ENCODE measurements around the gene TOR4A. TPM values are rescaled to one million over a fixed set of nuclear protein-coding genes. Genes with fewer than 3 reads are reported as not detected.
A peak's percentile ranks its signal among the peaks of the same experiment; 100 is the strongest.

The TOR4A gene
- total and polyA plus RNA-seq, 5 donors = 6.2 to 17.2 (median 12.9) TPM

GRCh38 chr9:137247135-137247915, 30.2 kb upstream of the TOR4A start:
- ATAC-seq = no peak
- peaks cover 5% of the 10 kb centered on the region for H3K4me1 ChIP-seq (ENCODE audit: control insufficient read depth, insufficient read depth, low read length)

GRCh38 chr9:137247916-137248175, 29.7 kb upstream of the TOR4A start:
- Histone ChIP-seq H3K9me3 (ENCODE audit: control insufficient read depth, low read length) (no peaks in the 10 kb centered on the region), H3K4me3 (ENCODE audit: low read length) (no peak overlapping the region), H3K27me3 (ENCODE audit: control insufficient read depth, insufficient read depth) (no peaks in the 10 kb centered on the region), H3K27ac (ENCODE audit: low read length) (no peak overlapping the region), H3K4me1 (ENCODE audit: control insufficient read depth, insufficient read depth, low read length) (peaks cover 4% of the 10 kb centered on the region)
- 81% methylated on average over 6 of the region's 6 CpGs for WGBS
- ATAC-seq (no peak), DNase-seq (no peak)
- intact Hi-C loops (cut with DNase I) = loop anchor here in 1 of 4 donors (10.0 kb wide), 1 partner anchor 1203 kb away; no protein-coding TSS in a partner anchor

More at GRCh38 chr9:137247135-137247915, 30.2 kb upstream of the TOR4A start:
- DNase-seq = no peak
- H3K4me3 ChIP-seq (ENCODE audit: low read length) = no peak overlapping the region
- WGBS = 73% methylated on average over 20 of the region's 20 CpGs
- H3K9me3 ChIP-seq (ENCODE audit: control insufficient read depth, low read length) = no peaks in the 10 kb centered on the region
- intact Hi-C loops (cut with DNase I) = loop anchor here in 1 of 4 donors (10.0 kb wide), 1 partner anchor 1203 kb away; no protein-coding TSS in a partner anchor
- peak overlapping the region; percentile 22 for H3K27ac ChIP-seq (ENCODE audit: low read length)
- H3K27me3 ChIP-seq (ENCODE audit: control insufficient read depth, insufficient read depth) = no peaks in the 10 kb centered on the region

GRCh38 chr9:137250329-137251193, 27.0 kb upstream of the TOR4A start:
- H3K4me1 ChIP-seq (ENCODE audit: control insufficient read depth, insufficient read depth, low read length) = peaks cover 7% of the 10 kb centered on the region
- no peaks in the 10 kb centered on the region for H3K27me3 ChIP-seq (ENCODE audit: control insufficient read depth, insufficient read depth)
- no peaks in the 10 kb centered on the region for H3K9me3 ChIP-seq (ENCODE audit: control insufficient read depth, low read length)
- DNase-seq (no peak), ATAC-seq (peak in 1 of 2 donors; percentile 1)
- intact Hi-C loops (cut with DNase I) = no loop called here
- 46% methylated on average over 18 of the region's 18 CpGs for WGBS
- peak overlapping the region; percentile 30 for H3K27ac ChIP-seq (ENCODE audit: low read length)
- H3K4me3 ChIP-seq (ENCODE audit: low read length) = no peak overlapping the region

GRCh38 chr9:137251194-137251461, 26.4 kb upstream of the TOR4A start, which contains the start of gene STPG3:
Gene STPG3, plus strand, starts transcription at chr9:137251286. Its CDS starts 1 bp downstream, at chr9:137251287.
- Histone ChIP-seq H3K4me1 (ENCODE audit: control insufficient read depth, insufficient read depth, low read length) (peaks cover 7% of the 10 kb centered on the region), H3K27me3 (ENCODE audit: control insufficient read depth, insufficient read depth) (no peaks in the 10 kb centered on the region), H3K4me3 (ENCODE audit: low read length) (no peak within 1 kb of the TSS), H3K27ac (ENCODE audit: low read length) (peak within 1 kb of the TSS; percentile 30), H3K9me3 (ENCODE audit: control insufficient read depth, low read length) (no peaks in the 10 kb centered on the region)
- 67% methylated on average over 4 of the region's 4 CpGs for WGBS
- intact Hi-C loops (cut with DNase I) = no loop called here
- ATAC-seq (no peak), DNase-seq (no peak)

GRCh38 chr9:137251490-137252268, 25.8 kb upstream of the TOR4A start:
- Histone ChIP-seq H3K4me3 (ENCODE audit: low read length) (no peak overlapping the region), H3K9me3 (ENCODE audit: control insufficient read depth, low read length) (no peaks in the 10 kb centered on the region), H3K4me1 (ENCODE audit: control insufficient read depth, insufficient read depth, low read length) (peaks cover 7% of the 10 kb centered on the region), H3K27me3 (ENCODE audit: control insufficient read depth, insufficient read depth) (no peaks in the 10 kb centered on the region), H3K27ac (ENCODE audit: low read length) (no peak overlapping the region)
- DNase-seq (no peak), ATAC-seq (no peak)
- 86% methylated on average over 22 of the region's 22 CpGs for whole genome bisulfite sequencing
- intact Hi-C loops (cut with DNase I) = no loop called here

DNA sequence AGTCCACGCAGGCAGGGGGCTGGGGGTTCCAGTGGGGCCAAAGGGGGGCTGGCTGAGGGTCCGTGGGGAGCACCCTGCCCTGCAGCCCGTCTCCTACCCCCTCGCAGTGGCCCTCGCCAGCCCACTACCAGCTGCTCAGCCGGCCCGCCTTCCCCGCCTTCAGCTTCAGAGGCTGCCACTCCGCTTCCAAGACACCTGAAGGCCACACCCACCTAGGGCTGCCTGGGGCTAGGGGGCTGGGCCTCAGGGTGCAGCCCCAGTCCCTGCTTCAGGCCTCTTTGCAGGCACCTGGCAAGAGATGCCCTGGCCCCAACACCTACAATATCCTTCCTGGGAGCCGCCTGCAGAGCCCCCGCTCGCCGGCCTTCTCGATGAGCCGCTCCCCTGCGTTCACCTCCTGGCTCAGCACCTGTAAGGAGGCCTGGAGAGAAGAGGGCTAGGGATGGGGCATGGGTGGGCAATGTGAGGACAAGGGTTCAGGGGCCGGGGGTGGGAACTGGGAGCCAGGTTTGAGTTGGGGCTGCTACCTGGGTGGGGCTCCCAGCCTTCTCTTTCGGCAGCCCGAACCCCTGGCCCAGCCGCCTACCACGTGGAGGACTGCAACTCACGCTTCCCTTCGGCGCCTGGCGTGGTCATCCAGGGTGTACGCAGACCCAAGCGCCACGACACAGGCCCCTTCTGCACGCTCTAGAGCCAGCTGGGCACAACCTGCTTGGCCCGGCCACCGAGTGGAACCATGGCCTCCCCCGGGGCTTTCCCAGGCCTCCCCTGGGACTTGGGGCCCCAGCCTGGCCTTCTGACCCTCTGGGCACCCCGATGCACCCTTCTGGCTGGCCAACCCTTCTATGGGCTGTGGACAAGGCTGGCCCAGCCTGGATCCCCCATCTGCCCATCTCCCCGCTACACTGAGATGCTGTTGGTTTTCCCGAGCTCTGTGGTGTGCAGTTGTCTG, 24.7 kb upstream of the TOR4A start:
- H3K4me1 ChIP-seq (ENCODE audit: control insufficient read depth, insufficient read depth, low read length) = peaks cover 7% of the 10 kb centered on the region
- no peak for ATAC-seq
- no peak for DNase-seq
- H3K27ac ChIP-seq (ENCODE audit: low read length) = no peak overlapping the region
- H3K9me3 ChIP-seq (ENCODE audit: control insufficient read depth, low read length) = no peaks in the 10 kb centered on the region
- H3K4me3 ChIP-seq (ENCODE audit: low read length) = no peak overlapping the region
- 89% methylated on average over 35 of the region's 35 CpGs for WGBS
- H3K27me3 ChIP-seq (ENCODE audit: control insufficient read depth, insufficient read depth) = no peaks in the 10 kb centered on the region
- intact Hi-C loops (cut with DNase I) = no loop called here

DNA sequence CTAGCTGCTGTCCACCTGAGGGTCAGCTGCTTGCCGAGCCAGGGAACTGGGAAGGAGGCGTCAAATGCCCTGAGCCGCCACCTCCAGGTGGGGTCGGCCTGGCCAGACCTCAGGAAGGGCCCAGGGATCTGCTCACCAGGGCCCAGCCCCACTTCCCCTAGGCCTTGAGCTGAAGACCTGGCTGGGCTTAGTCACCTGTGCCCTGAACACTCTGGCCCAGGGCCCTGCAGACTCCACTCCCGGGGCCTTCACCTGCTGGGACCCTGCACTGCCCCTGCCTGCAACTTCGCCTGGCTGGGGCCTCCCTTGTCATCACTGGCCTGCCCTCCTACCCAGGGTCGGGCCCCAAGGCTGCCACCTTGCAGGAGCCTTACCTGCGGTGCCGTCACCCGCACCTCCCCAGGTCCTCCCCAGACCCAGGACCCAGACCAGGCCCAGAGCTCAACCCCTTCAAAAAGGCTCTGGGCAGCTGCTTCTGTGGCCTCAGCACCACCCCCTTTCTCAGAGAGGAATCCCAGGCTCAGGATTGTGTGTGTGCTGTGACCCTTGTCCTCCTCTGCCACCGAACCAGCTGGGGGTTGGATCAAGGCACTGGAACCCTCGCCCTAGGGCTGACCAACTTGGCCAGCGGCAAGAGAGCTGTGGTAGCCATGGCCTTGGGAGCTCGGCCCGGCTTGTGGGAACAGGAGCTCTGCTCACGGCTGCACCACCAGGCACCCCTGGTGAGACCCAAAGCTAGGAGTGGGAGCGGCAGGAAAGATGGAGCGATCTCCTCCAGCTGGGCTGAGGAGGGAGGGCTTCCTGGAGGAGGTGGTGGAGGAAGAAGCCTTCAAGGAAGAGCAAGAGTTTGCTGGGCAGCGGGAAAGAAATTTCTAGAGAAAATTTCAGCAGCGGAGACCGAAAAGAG, 23.6 kb upstream of the TOR4A start:
- ATAC-seq = peak in 1 of 2 donors; percentile 2
- WGBS = 64% methylated on average over 21 of the region's 21 CpGs
- DNase-seq = no peak
- Histone ChIP-seq H3K4me3 (ENCODE audit: low read length) (peak overlapping the region; percentile 90), H3K27me3 (ENCODE audit: control insufficient read depth, insufficient read depth) (no peaks in the 10 kb centered on the region), H3K9me3 (ENCODE audit: control insufficient read depth, low read length) (no peaks in the 10 kb centered on the region), H3K27ac (ENCODE audit: low read length) (no peak overlapping the region), H3K4me1 (ENCODE audit: control insufficient read depth, insufficient read depth, low read length) (peaks cover 7% of the 10 kb centered on the region)
- intact Hi-C loops (cut with DNase I) = no loop called here

DNA sequence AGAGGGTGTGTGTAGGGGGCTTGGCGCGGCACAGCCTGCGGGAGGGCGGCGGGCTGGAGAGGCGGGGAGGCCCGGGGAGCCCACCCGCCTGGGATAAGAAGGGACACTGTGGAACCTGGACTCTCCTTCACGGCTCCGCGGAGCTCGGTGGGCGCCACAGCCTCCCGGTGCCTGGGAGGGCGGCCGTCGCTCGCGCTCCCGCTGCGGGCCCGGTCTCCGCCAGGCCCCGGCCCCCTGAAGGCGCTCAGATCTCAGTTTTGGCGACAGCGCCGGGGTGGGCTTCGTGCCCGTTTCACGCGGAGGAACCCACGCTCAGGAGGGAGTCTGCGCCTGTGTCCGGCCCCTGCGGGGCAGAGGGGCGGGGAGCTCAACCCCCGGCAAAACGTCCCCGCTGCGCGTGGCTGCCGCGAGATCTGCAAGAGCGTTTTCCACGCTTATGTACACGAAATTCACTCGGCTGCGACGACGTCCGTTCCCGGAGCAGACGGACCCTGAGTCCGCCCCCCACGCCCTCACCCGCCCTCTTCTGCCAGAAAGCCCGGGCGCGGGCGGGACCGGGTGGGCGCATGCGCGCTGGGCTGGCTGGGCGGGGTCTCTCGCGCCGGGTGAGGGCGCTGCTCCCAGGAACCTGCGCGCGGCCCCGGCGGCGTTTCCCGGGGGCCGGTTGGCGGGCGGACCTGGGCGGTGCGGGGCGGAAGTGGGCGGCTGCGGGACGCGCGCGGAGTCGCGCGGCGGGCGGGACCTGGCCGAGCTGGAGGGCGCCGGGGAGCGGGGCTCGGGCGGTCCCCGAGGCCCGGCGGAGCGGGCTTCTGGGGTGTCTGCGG, 22.7 kb upstream of the TOR4A start, which contains the start of gene NELFB:
Gene NELFB, plus strand, starts transcription at position 704 of the 824 bp plus-strand sequence.
- ATAC-seq = peak; percentile 86 to 89
- Histone ChIP-seq H3K27ac (ENCODE audit: low read length) (peak within 1 kb of the TSS; percentile 46), H3K9me3 (ENCODE audit: control insufficient read depth, low read length) (no peaks in the 10 kb centered on the region), H3K27me3 (ENCODE audit: control insufficient read depth, insufficient read depth) (no peaks in the 10 kb centered on the region), H3K4me3 (ENCODE audit: low read length) (peak within 1 kb of the TSS; percentile 90), H3K4me1 (ENCODE audit: control insufficient read depth, insufficient read depth, low read length) (peaks cover 7% of the 10 kb centered on the region)
- intact Hi-C loops (cut with DNase I) = no loop called here
- WGBS = 1% methylated on average over 105 of the region's 105 CpGs
- peak; percentile 95 to 98 (median 98) for DNase-seq

Data from right cardiac atrium (tissue), 5 donors.